Posterior cingulate gyrus (tissue), 11 donors: ENCODE results near the gene TTC23L.

Experiments used
- DNase-seq, 10 donors: peaks; one replicate each; pipeline versions ENCODE4 v3.0.0 to v3.0.0-alpha.2; 2020 to 2021; ENCODE audit warnings: mixed read lengths in 3 of 10
- intact Hi-C: fragments of 100-400 bp; cut with DNase I; formaldehyde crosslinking; loops from one replicate; pipeline ENCODE4 v1.15.1; 2023

TTC23L gene, protein sequence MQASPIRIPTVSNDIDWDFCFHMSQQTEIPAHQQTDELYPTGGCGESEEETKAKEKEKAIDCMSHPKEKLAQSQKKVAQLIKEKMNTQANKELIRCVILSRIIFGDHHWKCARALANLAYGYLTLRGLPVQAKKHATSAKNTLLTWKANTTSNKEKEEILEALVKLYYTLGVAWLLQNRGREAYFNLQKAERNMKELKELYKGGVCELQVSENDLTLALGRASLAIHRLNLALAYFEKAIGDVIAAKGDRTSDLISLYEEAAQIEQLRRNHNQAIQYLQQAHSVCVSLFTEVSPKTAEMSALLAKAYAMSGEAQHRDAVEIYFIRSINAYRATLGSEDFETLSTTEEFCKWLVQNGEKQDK

DNA sequence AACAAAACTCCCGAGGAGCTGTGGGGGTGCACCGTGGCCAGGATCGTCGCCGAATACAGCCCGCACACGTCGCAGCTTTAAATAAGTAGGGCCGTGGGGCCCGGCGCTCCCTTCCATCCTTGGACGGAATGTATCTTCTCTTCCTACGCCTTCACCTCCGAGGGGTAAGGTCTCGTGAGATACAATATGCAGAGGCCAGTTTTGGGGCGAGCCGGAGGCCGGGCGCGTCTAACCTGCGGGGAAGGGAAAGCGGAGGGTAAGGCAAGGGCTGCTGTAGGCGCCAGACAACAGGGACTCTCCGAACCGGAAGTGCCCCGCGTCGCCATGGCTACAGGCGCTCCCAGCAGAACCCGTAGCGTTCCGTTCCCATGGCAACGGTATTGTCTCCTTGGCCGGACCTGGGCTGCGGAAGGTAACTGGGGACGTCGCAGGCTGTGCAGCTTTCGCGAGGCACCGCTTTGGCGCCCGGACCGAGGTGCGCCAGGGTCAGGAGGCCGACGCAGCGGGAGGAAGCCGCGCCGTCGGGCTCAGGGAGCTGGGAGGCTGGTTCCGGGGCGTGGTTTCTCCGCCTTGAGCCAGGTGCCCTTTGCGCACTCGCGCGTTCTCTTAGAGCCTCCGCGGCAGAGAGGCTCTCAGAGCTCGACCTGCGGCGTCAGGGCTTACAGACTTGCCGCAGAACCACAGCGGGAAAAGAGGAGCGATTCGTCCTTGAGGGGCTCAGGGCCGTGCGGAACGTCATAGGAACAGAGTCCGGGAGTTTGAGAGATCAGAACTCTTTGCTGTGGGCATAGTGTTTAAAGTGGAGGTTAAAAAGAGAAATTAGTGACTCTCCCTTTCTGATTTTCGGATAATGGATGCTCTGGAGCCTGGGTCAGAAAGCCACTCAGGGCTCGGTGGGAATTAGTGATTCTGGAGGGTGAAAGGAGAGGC, at the start of gene TTC23L:
TTC23L (plus strand) TSS at position 380 of the 930 bp plus-strand sequence. CDS start 1,508 bp downstream, outside the sequence.
- peak; percentile 70 to 98 (median 87) for DNase-seq
- intact Hi-C loops, result loop anchor here (10.0 kb wide), 1 partner anchor 184 kb away; the partner anchor contains the start of gene RAI14

DNA sequence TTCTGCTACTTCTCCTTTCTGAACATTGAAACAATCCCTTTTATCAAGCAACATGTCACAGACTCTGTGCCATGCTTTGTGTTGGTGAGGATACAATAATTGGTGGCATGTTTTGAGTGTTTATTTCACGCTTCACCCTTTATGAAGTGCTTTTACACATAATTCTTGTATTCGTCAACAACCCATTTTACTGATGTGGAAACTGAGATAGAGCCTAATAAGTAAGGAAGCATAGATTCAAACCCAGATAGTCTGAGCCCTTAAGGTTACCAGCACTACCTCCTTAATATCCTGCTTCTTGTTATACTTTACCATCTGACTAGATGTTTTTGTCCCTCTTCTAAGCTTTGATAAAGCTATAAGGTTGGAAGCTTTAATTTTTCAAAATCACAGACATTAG, 49.3 kb upstream of the TTC23L start:
- DNase-seq, result no peak

DNA sequence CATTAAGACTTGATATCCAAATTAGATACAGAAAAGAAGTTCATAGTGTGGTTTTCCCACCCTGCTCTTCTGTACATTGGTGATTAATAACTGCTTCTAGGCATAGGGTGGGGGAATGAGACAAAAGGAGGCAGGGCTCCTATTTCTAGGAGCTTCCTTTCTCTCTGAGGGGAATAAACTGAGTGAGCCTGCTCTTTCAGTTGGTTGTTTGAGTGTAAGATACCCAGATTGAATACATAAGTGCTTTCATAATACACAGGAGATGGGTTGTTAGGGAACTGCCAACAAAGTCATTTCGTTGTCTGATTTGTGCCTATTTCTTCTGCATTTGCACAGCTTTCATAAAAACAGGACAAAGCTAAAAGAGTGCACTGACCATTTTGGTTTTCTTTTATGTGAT, 48.9 kb upstream of the TTC23L start:
- intact Hi-C loops, result no loop called here
- DNase-seq, result no peak

More for the DNA sequence above, 49.3 kb upstream of the TTC23L start:
- intact Hi-C loops, result no loop called here

DNA sequence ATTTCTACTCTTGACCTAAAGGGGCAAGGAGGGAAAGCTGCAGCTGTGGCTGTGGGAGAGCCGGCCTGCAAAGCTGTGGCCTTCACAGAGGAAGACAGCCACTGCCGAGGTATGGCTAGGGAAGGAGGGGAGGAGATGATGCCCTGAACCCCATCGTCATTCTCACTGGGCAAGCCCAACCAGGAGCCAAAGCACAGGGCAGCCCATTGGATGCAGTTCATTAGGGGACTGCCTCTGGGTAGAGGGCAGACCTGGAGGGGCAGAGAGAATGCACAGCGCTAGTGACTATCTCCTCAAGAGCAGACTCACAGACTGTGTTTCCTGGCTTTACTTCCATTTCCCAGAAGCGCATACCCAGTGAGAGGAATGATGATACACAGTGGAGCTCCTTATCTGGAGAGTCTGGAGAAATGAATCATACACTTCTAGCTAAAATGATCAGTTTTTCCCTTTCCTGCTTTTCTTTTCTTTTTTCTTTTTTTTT, 47.2 kb upstream of the TTC23L start:
- intact Hi-C loops, result no loop called here
- no peak for DNase-seq

DNA sequence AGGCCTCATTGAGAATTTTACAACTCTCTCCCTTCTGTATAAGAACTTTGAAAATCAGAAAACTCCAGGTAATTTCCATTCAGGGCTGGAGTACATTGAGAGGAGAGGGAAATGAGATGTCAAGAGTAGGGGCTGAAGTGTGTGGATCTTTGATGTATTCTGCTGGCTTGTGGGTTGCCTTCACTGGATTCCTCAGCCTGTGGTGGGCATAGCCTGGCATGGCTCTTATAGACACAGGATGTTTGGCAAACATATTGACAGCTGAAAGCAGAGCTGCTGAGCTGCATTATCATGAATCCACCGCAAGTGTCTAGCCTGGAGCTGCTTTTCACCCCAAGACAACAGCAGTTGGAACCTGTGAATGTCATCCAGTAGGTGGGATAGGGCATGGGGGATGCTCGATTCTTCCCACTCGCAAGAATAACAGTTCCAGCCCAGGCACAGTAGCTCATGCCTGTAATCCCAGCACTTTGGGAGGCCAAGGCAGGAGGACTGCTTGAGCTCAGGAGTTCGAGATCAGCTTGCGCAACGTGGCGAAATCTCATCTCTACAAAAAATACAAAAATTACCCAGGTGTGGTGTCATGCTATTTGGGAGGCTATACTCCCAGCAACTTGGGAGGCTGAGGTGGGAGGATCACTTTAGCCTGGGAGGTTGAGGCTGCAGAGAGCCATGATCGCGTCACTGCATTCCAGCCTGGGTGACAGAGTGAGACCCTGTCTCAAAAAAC, 36.0 kb upstream of the TTC23L start:
- no peak for DNase-seq
- intact Hi-C loops, result no loop called here

DNA sequence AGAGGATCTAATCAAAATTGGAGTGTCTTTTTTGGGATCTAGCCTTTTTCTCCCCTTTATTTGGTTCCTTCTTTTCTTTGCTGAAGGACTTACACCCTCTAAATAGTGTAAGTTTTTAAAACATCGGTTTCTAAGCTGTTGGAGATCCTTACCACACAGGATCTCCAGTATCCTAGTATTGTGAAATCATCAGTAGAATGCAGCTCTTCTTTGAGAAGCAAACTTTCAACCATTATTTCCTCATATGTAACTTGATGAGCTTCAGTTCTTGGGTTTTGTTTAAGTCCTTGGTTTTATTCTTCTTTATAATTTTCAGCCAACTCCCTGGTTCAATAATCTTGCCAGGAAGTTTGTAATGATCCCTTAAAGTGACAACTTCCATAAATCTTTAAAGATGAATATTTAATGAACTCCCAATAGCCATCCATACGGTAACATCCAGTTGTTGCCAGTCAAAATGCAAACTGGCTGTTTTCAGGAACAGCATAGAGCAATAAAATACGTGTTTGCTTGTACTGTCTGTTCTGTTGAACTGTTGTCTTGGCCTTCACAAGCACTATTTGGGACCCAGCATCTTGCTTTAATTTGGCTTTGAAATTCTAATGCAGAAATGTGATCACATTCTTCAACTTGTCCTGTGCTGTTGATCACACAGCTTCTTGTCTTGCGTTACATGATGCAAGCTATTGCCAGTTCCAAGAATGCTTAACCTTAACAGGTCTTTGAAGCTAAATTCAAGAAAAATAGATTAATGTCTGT, 34.8 kb upstream of the TTC23L start:
- intact Hi-C loops, result no loop called here
- no peak for DNase-seq

DNA sequence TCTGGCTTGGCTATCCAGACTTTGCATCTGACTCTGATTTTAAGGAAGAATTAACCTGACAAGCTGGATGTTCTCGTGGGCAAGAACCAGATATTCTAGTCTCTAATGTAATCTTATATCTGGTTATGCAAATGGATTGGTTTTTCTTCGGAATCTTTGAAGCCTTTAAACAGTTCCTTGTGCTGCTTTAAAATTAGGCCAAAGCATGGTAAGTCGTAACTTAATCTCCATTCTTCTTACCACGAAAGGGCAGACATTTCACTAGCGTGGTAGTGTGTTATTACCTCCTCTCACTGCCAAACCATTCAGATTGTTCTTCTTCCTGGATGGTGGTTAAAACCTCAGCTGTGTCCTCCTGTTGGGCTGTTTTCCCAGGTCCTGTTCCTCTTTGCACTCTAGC, 34.1 kb upstream of the TTC23L start:
- no peak for DNase-seq
- intact Hi-C loops, result no loop called here

DNA sequence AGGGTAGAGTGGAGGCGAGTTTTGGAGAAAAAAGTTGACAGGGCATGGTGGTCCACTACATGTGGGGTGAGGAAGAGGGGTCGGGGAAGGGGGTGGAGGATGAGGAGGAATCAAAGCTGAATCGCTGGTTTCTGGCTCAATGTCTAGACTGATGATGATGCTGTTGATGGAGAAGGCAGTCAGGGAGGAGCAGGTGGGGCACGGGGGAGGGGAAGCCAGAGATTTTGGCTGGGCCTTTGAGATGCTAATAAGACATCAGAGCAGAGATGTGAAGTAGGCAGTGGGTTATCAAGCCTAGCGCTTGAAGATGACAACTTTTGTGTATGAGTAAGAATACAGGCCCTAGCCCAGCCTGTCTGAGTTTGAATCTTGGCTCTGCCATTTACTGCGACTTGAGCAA, 32.4 kb upstream of the TTC23L start:
- intact Hi-C loops, result no loop called here

DNA sequence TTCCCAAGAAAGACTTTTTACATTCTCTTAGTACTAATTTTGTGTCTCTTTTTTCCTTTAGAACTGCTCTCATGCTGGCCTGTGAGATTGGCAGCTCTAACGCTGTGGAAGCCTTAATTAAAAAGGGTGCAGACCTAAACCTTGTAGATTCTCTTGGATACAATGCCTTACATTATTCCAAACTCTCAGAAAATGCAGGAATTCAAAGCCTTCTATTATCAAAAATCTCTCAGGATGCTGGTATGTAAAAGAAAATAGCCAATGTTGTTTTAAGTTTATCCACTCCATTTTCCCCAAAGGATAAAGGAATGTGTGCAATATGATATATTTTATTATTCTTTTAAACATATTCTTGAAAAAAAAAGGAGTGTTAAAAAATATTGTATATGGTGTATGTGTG, 27.3 kb upstream of the TTC23L start:
- intact Hi-C loops, result no loop called here
- DNase-seq, result no peak

More for the DNA sequence above, 32.4 kb upstream of the TTC23L start:
- no peak for DNase-seq

DNA sequence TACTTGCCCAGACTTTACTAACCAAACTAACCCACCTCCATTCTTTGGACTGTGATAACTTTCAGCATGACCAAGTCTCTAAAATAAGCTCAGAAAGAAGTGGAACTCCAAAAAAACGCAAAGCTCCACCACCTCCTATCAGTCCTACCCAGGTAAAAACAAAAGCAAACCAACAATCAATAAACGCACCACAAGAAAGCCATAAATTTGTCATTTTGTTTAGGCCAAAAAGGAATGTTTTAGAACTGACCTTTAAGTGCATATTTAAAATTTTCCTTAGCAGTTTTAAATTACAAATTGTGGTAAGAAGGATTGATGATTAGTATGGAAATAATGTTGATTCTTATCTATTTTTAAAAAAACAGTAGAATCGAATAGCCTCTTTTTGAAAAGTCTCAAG, 25.5 kb upstream of the TTC23L start:
- intact Hi-C loops, result no loop called here
- no peak for DNase-seq

DNA sequence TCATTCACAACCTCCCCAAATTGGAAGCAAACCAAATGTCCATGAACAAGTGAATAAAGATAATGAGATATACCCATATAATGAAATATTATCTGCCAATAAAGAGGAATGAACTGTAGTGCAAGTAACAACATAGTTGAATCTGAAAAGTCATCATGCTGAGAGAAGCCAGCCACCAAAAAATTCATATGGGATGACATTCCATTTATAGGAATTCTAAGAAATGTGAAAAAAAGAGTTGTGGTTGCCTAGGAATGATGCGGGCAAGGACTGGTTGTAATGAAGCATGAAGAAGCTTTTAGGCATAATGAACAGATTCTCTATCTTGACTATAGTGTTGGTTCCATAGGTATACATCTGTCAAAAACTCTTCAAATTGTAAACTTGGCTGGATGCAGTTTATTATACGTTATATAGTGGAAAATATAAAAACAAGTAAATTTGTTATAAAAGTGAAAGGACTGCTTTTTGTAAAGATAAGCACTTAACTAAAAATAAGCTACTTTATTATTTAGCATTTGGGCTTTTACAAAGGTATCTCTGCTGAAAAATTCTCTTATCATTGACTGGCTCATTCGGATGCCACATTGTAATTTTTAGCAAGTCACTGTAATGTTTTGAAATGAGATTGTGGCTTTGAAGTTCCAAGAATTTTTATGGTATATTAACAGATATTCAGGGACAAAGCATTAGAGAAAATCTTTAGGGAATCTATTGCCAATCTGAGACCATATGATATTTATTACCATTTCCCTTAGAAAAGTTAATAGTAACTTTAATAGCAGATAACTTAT, 21.2 kb upstream of the TTC23L start:
- DNase-seq, result no peak
- intact Hi-C loops, result no loop called here

DNA sequence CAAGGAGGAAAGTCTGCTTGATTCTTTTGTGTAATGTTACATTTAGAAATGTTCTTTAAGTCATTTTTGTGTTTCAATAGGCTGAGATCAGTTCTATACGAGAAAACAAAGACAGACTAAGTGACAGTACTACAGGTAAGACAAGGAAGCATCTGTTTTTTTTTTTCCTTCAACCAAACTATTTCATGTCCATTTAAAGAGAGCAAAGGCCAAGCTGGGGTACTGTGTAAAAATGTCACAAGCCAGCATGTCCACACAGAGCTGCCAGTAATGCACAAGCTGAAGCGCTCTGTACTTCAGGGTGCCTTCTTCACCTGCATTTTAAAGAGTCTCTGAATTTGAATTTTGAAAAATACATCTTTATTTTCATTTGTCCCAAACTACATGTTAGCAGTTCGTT, 20.2 kb upstream of the TTC23L start:
- intact Hi-C loops, result no loop called here

DNA sequence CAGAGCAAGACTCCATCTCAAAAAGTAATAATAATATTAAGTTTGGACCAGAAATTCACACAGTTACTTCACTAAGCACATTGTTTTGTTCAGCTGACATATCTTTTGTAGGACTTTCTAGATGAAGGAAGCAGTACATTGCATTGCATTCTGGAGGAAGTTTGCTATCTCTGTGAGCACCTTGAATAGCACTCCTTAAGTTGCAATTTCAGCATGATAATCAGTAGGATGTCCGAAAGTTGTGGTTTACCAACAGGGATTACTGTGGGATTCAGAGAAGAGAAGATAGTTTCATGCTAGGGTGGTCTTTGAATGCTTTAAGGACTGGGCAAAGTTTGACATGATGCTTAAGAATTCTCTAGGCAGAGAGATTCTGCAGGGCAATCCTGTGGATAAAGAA, 18.4 kb upstream of the TTC23L start:
- DNase-seq, result no peak
- intact Hi-C loops, result no loop called here

More for the DNA sequence above, 20.2 kb upstream of the TTC23L start:
- no peak for DNase-seq

DNA sequence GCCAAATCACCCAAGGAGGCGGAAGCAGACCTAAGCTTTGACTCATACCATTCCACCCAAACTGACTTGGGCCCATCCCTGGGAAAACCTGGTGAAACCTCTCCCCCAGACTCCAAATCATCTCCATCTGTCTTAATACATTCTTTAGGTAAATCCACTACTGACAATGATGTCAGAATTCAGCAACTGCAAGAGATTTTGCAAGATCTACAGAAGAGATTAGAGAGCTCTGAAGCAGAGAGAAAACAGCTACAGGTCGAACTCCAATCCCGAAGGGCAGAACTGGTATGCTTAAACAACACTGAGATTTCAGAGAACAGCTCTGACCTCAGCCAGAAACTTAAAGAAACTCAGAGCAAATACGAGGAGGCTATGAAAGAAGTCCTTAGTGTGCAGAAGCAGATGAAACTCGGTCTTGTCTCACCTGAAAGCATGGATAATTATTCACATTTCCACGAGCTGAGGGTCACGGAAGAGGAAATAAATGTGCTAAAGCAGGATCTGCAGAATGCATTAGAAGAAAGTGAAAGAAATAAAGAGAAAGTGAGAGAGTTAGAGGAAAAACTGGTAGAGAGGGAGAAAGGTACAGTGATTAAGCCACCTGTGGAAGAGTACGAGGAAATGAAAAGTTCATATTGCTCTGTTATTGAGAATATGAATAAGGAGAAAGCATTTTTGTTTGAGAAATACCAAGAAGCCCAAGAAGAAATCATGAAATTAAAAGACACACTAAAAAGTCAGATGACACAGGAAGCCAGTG, 15.8 kb upstream of the TTC23L start:
- DNase-seq, result no peak
- intact Hi-C loops, result no loop called here

DNA sequence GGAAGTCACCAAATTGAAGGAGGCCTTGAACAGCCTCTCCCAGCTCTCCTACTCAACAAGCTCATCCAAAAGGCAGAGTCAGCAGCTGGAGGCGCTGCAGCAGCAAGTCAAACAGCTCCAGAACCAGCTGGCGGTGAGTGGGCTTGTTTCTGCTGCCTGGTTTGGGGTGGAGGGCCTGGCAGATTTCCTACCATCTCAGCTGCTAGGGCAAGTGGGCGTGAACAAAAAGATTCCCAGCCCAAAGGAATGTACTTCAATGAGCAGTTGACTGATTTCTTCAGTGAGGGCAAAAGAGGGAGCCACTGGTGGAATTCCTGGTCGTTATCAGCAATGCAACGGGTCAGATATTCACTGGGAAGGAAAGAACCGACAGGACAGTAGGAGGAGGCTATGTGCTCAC, 12.6 kb upstream of the TTC23L start:
- no peak for DNase-seq
- intact Hi-C loops, result no loop called here

DNA sequence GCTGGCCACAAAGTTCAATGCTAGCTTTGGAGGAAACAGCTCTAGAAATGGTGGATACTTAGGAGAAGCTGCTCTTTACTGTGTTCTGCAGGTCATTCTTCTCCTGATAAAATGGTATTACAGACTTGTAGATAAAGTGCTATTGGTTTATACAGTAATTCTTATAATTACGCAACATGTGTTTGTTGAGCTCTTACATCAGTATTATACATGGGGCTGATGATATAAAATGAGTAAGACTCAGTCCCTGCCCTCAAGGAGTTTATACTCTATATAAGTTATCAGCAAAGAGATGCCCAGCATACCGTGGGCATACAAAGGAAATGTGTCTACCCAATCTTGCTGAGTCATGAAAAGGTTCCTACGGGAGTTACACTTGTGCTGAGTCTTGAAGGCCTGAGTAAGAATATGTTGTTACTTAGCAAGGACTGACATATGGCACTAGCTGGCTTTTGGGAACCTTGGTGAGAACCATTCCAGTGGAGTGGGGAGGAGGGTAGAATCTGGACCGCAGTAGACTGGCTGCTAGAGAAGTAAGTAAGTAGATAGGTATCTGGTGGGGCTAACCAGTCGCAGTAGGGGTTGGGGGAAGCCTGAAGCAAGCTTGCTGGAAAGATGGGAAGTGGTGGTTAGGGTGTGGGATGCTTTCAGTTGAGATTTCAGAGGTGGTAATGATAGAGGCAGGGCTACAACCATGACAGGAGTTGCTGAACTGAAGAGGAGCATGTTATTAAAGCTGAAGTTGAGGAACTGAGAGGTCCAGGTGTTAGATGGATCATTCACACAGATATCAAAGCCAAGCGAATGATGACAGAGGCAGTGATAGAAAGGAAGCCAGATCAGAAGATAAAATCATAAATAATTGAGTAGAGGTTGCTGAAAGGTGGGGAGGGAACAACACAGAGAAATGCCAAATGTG, 11.1 kb upstream of the TTC23L start:
- intact Hi-C loops, result no loop called here

DNA sequence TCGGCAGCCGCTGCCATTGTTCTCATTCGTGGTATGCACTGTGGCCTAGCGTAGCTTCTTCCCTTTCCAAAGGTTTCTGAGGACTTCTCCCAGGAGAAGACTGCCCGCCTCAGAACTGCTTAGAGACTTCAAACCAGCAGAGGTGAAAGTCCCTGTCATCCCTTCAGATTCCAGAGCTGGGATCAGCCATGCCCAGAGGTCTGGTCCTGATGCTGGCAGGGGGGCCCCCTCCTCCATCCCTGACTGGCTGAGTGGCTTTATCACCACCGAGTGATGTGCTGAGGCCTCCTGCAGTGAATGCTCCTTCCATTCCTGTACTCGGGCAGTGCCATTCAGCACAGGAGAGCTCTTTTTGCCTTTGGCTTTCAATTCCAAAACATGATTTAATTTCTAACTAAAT, 8.1 kb upstream of the TTC23L start:
- intact Hi-C loops, result loop anchor here (10.0 kb wide), 1 partner anchor 176 kb away; the partner anchor contains the start of gene RAI14
- DNase-seq, result peak in 1 of 10 donors; percentile 58

More for the DNA sequence above, 11.1 kb upstream of the TTC23L start:
- DNase-seq, result no peak
